ENCODE data around the gene RRP7A. TPM values are rescaled to one million over a fixed set of nuclear protein-coding genes. Genes with fewer than 3 reads are reported as not detected.

Gene RRP7A
- total and polyA plus RNA-seq, 2 of the 13 experiments (the other 11 are each of a cell fraction or from before 2014, with no cell fraction given): 15.3 to 41.6 TPM

- no peak for TF ChIP-seq ATM (IDR thresholded peaks at IDR 0.05; ENCODE audit: borderline replicate concordance)
- no peak for TF ChIP-seq IRF2 (CRISPR knock-in tag; IDR thresholded peaks at IDR 0.05)
- TF ChIP-seq, protein P1, sequence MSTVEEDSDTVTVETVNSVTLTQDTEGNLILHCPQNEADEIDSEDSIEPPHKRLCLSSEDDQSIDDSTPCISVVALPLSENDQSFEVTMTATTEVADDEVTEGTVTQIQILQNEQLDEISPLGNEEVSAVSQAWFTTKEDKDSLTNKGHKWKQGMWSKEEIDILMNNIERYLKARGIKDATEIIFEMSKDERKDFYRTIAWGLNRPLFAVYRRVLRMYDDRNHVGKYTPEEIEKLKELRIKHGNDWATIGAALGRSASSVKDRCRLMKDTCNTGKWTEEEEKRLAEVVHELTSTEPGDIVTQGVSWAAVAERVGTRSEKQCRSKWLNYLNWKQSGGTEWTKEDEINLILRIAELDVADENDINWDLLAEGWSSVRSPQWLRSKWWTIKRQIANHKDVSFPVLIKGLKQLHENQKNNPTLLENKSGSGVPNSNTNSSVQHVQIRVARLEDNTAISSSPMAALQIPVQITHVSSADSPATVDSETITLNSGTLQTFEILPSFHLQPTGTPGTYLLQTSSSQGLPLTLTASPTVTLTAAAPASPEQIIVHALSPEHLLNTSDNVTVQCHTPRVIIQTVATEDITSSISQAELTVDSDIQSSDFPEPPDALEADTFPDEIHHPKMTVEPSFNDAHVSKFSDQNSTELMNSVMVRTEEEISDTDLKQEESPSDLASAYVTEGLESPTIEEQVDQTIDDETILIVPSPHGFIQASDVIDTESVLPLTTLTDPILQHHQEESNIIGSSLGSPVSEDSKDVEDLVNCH (CRISPR knock-in tag; IDR thresholded peaks at IDR 0.05): no peak
- no peak for TF ChIP-seq ZNF850 (CRISPR knock-in tag; conservative IDR thresholded peaks at IDR 0.05)
Observed at GRCh38 chr22:42561856-42562255, 42.3 kb upstream of the RRP7A start (continued).

DNA sequence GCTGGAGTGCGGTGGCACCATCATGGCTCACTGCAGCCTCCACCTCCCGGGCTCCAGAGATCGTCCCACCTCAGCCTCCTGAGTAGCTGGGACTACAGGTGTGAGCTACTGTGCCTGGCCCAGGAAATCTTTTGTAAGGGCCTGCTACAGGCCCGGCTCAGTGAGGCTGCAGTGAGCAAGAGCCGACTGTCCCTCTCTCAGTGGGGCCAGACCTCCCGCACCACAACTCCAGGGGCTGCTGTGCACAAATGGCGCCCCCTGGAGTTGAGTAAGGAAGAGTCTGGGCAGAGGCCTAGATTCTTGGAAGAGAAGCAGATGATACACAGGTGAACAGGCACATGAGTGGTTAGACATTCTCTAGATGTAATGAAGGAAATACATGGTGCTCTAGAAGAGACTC is 41.2 kb upstream of the RRP7A start:
- POLR2A ChIA-PET: interaction anchor here (0.9 to 1.9 kb wide), 2 partner anchors 40 to 54 kb away, joined by 3 to 6 read pairs; partner anchors contain the start of gene POLDIP3
- H3K4me2 ChIP-seq (ENCODE audit: low read depth, low read length): no peak overlapping the region
- in situ Hi-C loops (cut with HindIII; ENCODE audit: extremely low pct_ligation_motif_present, low pct_unique_long_range_greater_than_20kb): no loop called here
- TF ChIP-seq CSRNP1 (CRISPR knock-in tag; IDR thresholded peaks at IDR 0.05): no peak
- no peak for TF ChIP-seq ZNF775 (CRISPR knock-in tag; IDR thresholded peaks at IDR 0.05; ENCODE audit: borderline replicate concordance)
- no peak for TF ChIP-seq ZMAT3 (CRISPR knock-in tag; conservative IDR thresholded peaks at IDR 0.05)
- TF ChIP-seq ZNF24 (IDR thresholded peaks at IDR 0.05): no peak
- no peak for TF ChIP-seq ZNF10 (CRISPR knock-in tag; IDR thresholded peaks at IDR 0.05; ENCODE audit: borderline replicate concordance, low read depth)
- TF ChIP-seq ZFP41 (CRISPR knock-in tag; IDR thresholded peaks at IDR 0.05; ENCODE audit: borderline replicate concordance): no peak
- TF ChIP-seq, protein P2, sequence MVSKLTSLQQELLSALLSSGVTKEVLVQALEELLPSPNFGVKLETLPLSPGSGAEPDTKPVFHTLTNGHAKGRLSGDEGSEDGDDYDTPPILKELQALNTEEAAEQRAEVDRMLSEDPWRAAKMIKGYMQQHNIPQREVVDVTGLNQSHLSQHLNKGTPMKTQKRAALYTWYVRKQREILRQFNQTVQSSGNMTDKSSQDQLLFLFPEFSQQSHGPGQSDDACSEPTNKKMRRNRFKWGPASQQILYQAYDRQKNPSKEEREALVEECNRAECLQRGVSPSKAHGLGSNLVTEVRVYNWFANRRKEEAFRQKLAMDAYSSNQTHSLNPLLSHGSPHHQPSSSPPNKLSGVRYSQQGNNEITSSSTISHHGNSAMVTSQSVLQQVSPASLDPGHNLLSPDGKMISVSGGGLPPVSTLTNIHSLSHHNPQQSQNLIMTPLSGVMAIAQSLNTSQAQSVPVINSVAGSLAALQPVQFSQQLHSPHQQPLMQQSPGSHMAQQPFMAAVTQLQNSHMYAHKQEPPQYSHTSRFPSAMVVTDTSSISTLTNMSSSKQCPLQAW (CRISPR knock-in tag; IDR thresholded peaks at IDR 0.05): no peak
- TF ChIP-seq PLRG1 (conservative IDR thresholded peaks at IDR 0.05): no peak
- TF ChIP-seq MXI1 (IDR thresholded peaks at IDR 0.05; ENCODE audit: borderline replicate concordance, low read depth, low read length): no peak
- no peak for TF ChIP-seq PAX8 (CRISPR knock-in tag; IDR thresholded peaks at IDR 0.05; ENCODE audit: borderline replicate concordance)
- peak; percentile 62 for TF ChIP-seq STAG1 (CRISPR knock-in tag; IDR thresholded peaks at IDR 0.05)
- no peak for TF ChIP-seq ZNF276 (CRISPR knock-in tag; IDR thresholded peaks at IDR 0.05; ENCODE audit: low read depth)
- TF ChIP-seq CEBPG (CRISPR knock-in tag; IDR thresholded peaks at IDR 0.05): no peak

More for the DNA sequence above, 41.2 kb upstream of the RRP7A start:
- H3K9ac ChIP-seq (ENCODE audit: insufficient read depth, low read depth, low read length): no peak overlapping the region
- no peak overlapping the region for H2AFZ ChIP-seq (ENCODE audit: low read length)
- H3K27ac ChIP-seq (ENCODE audit: extremely low read length, insufficient read depth, low read length): no peak overlapping the region
- FAIRE-seq: no peak
- H3K36me3 ChIP-seq (replicated peaks in 1 of 2; ENCODE audit: control insufficient read depth in 1 of 2, insufficient read depth in 2 of 2, low read length in 2 of 2): no peaks in the 10 kb centered on the region
- peak; percentile 65 for ATAC-seq
- H3K4me1 ChIP-seq (ENCODE audit: insufficient read depth, low read length): peaks cover 33% of the 10 kb centered on the region
- CTCF ChIA-PET (ENCODE audit: low intra/inter-chr PET ratio, low total read pairs): interaction anchor here (0.6 kb wide), 1 partner anchor 16 kb away, joined by 3 read pairs; no protein-coding TSS in a partner anchor
- DNase-seq (ENCODE audit: low spot score): peak; percentile 35
- no peaks in the 10 kb centered on the region for H4K20me1 ChIP-seq (ENCODE audit: insufficient read depth, low read length)
- BruUV-seq (replicated peaks): no TSS peak
- intact Hi-C loops (cut with micrococcal nuclease; ENCODE audit: unreplicated experiment): no loop called here
- 58% methylated on average over 7 of the region's 7 CpGs for WGBS (ENCODE audit: low lambda C conversion rate)
- H3K79me2 ChIP-seq (ENCODE audit: insufficient read depth, low read length): no peaks in the 10 kb centered on the region
- H3K27me3 ChIP-seq (ENCODE audit: control insufficient read depth in 1 of 2, insufficient read depth in 2 of 2, low read length in 2 of 2): no peaks in the 10 kb centered on the region
- H3K9me3 ChIP-seq (ENCODE audit: low read length): no peaks in the 10 kb centered on the region
- H3K4me3 ChIP-seq (replicated peaks in 1 of 3; ENCODE audit: insufficient read depth in 1 of 3, low read depth in 2 of 3, low read length in 3 of 3): no peak overlapping the region
